Measurements from ENCODE around the gene TSPAN32. TPM values are rescaled to one million over a fixed set of nuclear protein-coding genes. Genes with fewer than 3 reads are reported as not detected.

The TSPAN32 gene
- total RNA-seq, 1 donor from 2014 or later, result 13.9 TPM

DNA sequence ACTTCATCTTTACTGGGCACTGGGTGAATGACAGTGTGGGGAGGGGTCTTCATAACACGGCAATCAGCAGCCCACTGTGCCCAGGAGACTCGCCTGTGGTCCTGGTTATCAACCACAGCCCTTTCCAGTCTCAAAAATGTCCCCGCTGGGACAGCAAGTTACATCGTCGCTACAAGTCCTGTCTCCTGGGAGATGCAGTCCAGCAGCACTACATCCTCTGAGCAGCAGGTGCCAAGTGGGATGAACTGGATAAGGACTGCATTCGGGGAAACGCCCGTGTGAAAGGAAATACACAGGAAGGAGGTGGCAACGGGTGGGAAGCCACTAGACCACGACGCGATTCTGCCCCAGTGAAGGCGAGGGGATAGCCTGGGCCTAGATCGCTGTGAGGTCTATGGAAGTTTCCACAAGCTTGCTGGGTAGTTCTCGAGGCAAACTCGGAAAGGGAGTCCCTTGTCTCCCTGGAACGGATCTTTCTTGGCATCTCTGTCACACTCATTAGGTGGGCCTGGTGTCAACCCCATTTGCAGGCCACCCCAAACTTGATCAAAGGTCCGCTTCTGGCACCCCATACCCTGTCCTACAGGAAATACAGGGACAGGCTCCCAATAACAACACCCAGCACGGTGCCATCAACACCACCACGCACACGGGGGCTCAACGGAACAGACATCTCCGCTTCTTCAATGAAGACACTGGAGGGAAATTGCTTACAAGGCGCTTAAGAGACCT is 35.8 kb upstream of the TSPAN32 start:
- ATAC-seq (ENCODE audit: poor library complexity) (no peak), DNase-seq (no peak)

DNA sequence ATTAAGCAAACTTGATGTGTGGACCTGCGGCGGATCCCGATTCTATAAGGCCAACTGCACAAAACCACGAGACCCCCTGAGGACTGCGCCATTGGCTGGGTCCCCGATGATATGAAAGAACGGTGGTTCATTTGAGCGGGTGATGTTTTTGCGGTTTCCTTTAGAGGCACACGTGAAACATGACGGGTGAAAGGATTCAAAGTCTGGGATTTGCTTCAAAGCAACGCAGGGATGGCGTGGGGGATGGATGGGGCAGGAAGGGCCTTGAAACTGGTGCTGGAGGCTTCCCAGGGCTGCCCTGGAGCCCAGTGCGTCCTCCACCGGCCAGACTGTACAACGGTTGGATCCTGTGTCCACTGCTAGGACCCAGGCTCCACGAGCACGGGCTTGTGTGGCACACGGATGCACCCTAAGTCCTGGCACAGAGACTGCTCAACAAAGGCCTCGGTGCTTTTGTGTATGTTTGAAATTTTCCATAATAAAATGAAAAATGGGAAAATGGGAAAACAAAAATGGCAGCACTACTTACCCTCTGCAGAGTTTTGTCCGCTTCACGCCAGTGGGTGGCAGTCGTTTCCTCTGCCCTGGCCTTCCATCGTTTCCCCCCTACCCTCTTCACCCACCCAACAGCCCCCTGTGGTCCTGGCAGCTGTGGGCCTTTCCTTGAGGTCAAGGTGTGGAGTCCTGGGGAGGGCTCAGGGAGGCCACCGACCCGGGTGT is 35.1 kb upstream of the TSPAN32 start:
- no peak for ATAC-seq (ENCODE audit: poor library complexity)
- intact Hi-C loops (cut with DNase I), result no loop called here
- DNase-seq, result no peak

More for the DNA sequence above, 35.8 kb upstream of the TSPAN32 start:
- intact Hi-C loops (cut with DNase I), result no loop called here

DNA sequence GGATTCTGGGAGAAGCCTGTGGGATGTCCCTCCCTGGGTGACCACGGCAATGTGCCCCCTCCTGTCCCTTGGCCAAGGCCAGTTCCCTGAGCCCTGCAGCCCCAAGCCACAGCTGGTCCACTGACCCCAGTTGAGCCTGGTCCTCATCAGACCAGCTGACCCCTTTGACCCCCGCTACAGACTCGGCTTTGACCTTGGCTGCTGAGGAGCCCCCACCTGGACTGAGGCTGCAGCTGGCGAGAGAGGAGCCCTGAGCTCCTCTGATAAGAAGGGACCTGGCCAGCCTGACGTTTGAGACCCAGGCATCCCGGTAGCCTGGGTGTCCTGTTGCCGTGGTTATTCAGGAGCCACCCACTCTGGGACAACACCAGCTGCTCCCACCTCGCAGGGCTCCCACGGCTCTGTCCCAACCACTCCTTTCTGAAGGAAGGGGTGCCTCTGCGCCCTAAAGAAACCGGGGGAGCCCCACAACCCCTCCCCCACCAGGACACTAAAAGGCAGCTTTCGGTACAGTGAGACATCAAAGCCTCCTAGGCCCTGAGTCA is 34.4 kb upstream of the TSPAN32 start:
- ATAC-seq (ENCODE audit: poor library complexity), result no peak
- intact Hi-C loops (cut with DNase I), result no loop called here
- no peak for DNase-seq

DNA sequence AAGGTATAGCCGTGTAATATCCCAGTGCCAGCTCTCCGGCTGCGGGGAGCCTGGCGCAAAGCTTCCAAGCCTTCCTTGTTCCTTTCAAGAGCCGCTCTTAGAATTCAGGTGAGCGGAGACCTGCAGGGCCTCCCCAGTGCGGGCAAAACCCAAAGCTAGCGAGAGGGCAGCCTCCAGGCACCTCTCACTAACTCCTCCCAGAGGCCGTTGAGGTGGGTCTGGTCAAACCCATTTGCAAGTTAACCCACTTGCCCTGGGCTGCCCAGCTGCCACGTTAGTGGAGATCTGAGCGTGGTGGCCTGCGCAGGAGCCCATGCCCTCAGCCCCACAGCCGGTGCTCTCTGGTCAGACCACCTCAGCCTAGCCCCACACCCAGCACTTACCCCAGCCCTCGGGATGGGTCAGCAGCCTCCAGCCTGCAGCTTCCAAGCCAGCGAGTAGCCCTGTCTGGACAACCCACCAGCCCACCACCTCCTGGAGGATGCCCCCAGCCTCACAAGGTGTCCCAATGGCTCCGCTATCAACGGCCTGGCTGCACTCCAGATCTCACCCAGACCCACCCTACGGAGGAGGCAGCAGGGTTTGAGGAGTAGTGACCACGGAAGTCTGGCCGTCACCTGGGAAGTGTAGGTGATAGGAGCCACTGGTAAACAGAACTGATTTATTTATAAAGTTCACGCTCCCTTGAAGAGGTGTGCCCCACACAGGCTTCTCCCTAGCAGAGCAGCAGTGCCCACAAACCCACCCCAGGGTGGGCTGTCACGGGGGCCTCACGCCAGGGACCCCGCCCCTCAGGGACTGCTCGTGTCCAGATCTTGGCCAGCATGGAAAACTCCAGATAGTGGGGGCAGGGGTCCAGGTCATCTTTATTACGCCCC is 33.7 kb upstream of the TSPAN32 start:
- no peak for DNase-seq
- no peak for ATAC-seq (ENCODE audit: poor library complexity)
- intact Hi-C loops (cut with DNase I), result no loop called here

DNA sequence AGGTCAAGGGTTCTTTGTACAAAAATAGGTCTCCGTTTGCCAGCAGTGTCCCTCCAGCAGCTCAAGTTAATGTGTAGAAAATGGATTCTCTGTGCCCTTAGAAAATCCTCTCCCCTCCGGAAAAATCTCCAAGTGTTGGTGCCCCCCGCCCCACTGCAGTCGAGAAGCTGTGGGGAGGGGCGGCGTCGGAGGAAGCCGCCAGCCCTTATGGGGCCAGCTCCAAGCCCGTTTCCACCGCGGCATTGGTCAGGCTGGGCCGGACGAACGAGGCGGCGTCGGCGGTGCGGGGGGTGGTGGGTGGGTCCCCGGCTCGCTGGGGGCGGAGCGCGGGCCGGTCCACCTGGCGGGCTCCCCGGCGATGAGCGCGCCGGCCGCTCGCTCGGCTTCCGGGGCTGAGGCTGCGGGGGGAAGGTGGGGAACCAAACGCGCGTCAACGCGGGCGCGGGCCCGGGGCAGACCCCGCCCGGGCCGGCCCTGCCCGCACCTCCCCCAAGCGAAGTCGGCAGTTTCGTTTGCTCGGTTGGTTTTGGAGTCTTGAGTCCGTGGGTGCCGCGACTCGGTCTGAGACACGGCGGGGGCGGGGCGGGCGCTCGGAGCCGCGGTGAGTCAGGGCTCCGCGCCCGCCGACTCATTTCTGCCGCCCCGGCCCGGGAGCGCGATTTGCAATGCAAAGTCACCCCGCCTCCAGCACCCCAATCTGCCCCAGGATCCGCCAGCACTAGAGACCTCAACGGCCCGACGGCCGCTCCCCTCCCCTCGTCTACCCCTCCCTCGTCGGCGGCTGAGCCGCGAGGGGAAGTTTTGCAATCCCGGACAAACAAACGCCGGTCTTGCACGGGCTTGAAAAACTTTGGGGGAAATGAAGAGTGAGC is 32.8 kb upstream of the TSPAN32 start:
- ATAC-seq (ENCODE audit: poor library complexity), result peak; percentile 42
- DNase-seq, result peak; percentile 71
- intact Hi-C loops (cut with DNase I), result no loop called here

DNA sequence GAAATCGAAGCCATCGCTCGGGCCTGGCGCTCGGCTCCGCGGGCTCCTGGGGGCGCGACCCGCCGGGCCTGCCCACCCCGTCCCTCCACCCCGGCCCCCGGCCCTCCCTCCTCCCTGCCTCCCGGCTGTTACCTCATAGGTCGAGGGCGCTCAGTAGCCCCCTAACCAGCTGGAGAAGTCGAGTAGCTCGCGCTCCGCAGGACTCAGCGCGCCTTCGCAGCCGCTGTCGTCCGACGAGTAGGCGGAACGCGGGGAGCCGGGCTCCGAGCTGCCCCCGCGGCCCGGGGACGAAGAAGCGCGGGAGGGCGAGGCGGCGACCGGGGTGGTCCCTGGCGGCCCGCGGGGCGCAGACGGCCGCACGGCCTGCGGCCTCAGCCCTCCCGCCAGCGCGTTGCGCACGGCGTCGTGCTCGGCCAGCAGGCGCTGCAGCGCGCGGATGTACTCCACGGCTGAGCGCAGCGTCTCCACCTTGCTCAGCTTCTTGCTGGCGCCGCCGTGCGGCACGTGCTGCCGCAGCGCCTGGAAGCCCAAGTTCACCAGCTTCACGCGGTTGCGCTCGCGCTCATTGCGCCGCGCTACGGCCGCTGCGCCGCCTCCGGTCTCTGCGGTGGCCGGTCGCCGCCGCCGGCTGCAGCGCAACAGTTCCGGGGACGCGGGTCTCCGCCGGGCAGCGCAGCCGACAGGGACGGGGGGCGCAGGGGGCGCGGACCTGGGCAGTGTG is 32.1 kb upstream of the TSPAN32 start:
- ATAC-seq (ENCODE audit: poor library complexity), result peak; percentile 65
- intact Hi-C loops (cut with DNase I), result no loop called here
- DNase-seq, result peak; percentile 68

DNA sequence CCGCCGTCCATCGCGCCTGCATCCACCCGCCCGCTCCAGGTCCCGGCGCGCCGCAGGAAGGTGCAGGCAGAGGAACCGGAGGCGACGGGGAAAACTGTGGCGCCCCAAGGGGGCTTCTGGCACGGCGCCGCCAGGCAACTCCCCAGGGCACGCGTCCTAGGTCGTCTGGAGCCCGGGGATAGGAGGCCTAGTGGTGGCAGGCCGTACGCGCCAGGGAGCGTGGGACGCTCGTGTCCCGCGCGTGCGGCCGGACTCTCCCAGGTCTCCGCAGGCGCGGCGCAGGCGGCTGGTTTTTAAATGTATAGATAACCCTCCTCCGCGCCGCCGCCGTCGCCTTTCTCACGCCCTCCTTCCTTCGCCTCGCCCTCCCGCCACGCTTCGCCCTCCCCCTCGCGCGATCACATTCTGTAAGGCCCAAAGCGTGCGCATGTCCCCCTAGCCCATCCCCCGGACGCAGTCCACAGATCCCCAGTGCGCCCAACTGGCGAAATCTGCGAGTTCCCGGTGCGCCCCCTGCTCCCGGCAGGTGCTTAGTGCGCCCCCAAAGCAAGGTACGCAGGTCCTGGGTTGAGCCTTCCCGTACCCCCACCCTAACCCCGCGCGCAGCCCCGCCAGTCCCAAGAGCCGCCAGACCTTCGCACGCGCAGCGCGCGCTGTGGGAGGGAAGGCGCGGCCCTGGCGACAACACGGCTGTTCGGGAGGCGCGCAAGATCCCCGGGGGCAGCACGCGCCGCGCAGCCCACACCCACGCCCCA is 31.3 kb upstream of the TSPAN32 start, which contains the start of gene ASCL2:
TSS of gene ASCL2 (minus strand) at position 267 of the 755 bp plus-strand sequence. CDS start at position 11, 256 bp downstream.
- ATAC-seq (ENCODE audit: poor library complexity), result no peak
- no peak for DNase-seq
- intact Hi-C loops (cut with DNase I), result no loop called here

DNA sequence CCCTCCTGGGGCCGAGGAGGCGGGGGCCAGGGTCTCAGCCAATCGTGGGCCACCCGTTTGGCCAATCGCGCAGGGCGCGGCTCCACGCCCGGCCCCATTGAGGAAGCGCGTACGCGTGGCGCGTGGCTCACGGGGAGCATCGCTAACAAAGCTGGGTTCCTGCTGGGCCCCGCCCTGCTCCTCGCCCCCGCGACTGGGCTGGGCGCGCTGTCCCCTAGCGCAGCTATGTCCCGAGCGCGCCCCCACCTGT is 30.8 kb upstream of the TSPAN32 start:
- DNase-seq (peak; percentile 78), ATAC-seq (ENCODE audit: poor library complexity) (peak; percentile 47)
- intact Hi-C loops (cut with DNase I), result no loop called here

DNA sequence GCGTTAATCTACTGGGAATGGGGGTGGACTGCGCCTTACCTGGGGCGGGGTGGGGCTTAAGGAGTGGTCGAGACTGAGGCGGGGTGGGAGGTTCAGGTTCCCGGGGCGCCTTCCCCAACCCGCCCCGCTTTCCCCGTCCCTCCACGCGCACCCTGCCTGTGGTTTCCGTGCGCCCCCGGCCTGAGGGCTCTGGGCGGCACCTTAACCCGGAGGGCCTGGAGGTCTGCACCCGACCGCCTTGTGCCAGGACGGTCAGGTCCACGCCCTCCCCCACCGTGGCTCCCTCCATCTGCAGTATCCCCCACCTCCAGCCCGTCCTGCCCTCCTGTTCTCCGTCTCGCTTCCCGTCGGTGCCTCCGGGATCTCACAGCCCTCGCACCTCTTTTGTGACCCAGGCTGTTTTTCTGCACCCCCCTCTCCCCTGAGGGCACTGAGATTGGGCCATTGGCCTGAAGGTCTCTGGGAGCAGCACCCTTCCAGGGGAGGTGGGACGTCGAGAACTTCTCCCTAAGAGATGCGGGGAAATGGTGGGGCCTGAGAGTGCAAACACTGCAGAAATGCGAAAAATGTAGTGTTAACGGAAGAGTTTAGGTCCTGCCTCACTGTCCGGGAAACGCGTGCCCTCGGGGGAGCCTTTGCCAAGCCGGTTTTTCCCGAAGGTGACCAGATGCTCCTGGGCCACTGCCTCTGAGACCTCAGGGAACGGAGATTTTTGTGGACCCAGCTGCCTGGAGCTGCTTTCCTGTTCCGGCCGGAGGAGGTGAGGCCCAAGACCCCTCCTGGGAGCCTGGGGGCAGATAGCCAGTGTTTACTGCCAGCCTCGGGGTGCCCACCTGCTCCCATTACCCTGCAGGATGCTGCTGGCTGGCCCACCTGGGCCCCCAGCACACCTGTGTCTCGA is 30.2 kb upstream of the TSPAN32 start:
- DNase-seq (peak; percentile 31), ATAC-seq (ENCODE audit: poor library complexity) (no peak)
- intact Hi-C loops (cut with DNase I), result no loop called here

DNA sequence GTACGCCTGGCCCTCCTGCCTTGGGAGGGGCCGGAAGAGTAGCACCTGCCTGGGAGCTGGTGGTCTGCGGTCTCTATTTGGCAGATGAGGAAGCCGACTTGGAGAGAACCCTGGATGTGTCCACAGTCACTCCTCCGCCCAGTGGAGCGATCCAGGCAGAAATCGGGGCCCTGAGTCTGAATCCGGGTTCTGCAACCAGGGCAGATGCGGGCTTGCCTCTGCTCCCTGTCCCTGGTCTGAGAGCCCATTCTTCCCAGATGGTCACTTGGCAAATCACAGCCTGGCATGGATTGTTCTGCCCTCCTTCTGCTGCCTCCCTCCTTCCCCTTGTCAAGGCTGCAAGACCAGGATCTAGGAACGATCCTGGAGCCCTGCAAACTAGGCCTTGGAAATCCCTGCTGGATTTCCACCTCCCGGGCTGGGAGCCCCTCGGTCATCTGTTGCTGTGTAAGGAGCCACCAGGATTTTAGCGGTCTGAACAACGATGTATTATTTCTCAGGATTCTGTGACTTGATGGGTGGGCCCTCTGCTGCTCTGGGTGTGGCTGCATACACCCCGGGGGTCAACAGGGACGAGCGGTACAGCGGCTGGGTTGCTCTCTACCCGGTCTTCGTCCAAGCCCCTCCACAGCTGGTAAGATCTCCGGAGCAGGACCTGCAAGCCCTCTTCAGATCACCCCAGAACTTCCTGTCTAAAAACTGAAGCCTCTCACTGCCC is 29.4 kb upstream of the TSPAN32 start:
- intact Hi-C loops (cut with DNase I), result no loop called here

DNA sequence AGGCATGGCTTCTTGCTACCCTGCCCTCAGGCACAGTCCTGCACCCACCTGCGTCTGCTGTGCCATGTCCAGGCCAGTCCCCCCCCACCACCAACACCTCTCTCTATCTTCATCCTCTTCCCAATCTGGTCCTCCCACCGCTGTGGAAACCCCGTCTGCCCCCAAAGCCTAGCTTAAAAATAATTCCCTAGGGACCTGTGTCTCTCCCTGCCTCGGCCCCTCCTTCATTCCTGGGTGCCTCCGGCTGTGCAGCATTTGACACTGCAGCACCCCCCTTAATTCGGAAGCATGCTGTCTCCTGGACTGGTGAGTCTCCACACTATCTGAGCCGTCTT is 28.9 kb upstream of the TSPAN32 start:
- intact Hi-C loops (cut with DNase I), result no loop called here

More for the DNA sequence above, 29.4 kb upstream of the TSPAN32 start:
- DNase-seq (peak; percentile 17), ATAC-seq (ENCODE audit: poor library complexity) (no peak)

DNA sequence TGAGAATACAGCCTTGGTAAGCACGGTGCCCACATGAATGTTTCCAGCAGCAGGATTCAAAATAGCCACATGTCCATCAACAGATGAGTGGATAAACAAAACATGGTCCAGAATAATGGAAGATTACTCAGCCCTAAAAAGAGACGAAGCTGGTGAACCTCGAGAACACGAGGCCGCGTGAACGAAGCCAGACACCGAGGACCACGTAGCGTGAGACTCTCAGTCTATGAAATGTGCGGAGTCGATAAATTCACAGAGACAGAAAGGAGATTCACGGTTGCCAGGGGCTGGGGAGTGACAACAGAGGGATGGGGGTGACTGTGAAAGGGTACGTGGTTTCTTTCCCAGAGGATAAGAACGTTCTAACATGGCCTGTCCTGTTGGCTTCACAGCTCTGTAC is 28.5 kb upstream of the TSPAN32 start:
- intact Hi-C loops (cut with DNase I), result no loop called here
- DNase-seq (no peak), ATAC-seq (ENCODE audit: poor library complexity) (no peak)

More for the DNA sequence above, 28.9 kb upstream of the TSPAN32 start:
- DNase-seq (peak; percentile 7), ATAC-seq (ENCODE audit: poor library complexity) (no peak)

DNA sequence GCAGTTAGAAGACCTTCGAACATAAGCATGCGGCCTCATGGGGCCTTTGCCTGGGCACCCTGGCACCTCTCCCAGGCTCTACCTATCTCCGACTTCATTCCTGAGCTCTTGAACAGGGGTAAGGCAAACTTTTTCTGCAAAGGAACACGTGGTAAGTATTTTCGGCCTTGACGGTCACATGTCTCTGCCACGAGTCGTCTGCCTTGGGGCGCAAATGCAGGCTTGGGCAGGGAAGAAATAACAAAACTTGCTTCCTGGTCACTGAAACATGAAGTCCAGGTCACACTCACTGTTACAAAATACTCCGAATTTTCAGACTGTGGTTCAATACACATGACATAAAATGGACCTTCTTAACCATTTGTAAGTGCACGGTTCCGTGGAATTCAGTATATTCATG is 28.0 kb upstream of the TSPAN32 start:
- ATAC-seq (ENCODE audit: poor library complexity) (no peak), DNase-seq (no peak)
- intact Hi-C loops (cut with DNase I), result no loop called here

DNA sequence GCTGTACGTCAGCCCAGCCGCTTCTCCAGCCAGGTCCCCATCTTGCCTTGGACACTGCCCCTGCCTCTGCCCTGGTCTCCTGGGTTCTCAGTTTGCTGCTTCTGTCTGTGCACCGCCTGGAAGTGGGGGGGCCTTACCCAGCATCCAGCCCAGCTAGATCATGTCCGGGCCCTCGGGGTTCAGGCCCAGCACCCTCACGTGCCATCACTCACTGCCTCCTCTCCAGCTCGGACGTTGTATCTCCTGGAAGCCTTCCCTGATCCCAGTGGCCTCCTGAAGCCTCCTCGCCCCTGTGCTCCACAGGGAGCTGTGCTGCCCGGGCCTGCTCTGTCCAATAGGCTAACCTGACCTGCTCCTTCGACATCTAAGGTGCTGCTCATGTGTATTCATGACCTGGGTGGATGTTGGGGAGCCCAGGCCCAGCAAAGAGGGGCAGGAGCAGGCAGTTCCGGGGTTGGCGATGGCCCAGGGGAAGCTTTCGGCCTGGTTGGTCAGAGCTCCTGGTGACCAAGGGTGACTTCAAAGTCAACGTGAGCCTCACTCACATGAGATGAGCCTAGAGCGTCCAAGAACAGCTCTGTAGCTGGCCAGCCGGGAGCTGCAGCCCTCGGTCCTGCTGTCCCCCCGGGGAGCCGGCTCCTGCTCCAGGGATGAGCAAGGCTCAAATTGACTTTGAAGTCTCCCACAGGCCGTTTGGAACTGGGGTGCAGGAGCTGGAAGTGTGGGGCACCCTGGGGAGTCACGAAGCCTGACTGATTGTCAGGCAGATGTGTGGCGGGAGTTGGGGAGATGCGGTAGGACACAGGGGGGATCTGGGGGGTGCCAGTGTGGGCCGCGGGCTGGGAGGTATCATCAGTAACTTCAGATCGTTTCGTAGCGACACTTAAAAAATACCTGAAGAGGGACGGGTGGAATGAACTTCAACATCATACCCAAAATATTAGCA is 26.2 kb upstream of the TSPAN32 start:
- ATAC-seq (ENCODE audit: poor library complexity), result no peak
- DNase-seq, result peak; percentile 29
- intact Hi-C loops (cut with DNase I), result no loop called here

Data from Right ventricle myocardium superior (tissue), 1 donor.